GM23248 (cell line): ENCODE results near the gene DBI. TPM values are rescaled to one million over a fixed set of nuclear protein-coding genes. Genes with fewer than 3 reads are reported as not detected.

Experiments
- DNase-seq: peaks from one replicate; pipeline ENCODE4 v3.0.0-alpha.2; 2015
- H2AFZ ChIP-seq: fragments of 200-600 bp; sonication (generic); 2 replicates; pipeline ENCODE4 v1.6.1; 2016; ENCODE audit warnings: antibody characterized with exemption
- H3F3A ChIP-seq: fragments of 200-600 bp; sonication (generic); 2 replicates; pipeline ENCODE4 v1.6.1; 2016; ENCODE audit warnings: mild to moderate bottlenecking, antibody characterized with exemption, mixed run types; ENCODE audit not compliant: insufficient read depth
- H3K27ac ChIP-seq: fragments of 200-600 bp; sonication (generic); 2 replicates; pipeline ENCODE4 v1.5.1; 2016; ENCODE audit warnings: mild to moderate bottlenecking
- H3K27me3 ChIP-seq: fragments of 200-600 bp; sonication (generic); replicated peaks from 2 replicates; pipeline ENCODE4 v1.6.1; 2016; ENCODE audit warnings: mild to moderate bottlenecking; ENCODE audit not compliant: insufficient read depth
- H3K36me3 ChIP-seq: fragments of 200-600 bp; sonication (generic); 2 replicates; pipeline ENCODE4 v1.6.1; 2016; ENCODE audit warnings: low read depth, mild to moderate bottlenecking
- H3K4me1 ChIP-seq: fragments of 200-600 bp; sonication (generic); 2 replicates; pipeline ENCODE4 v1.6.1; 2016; ENCODE audit warnings: mild to moderate bottlenecking; ENCODE audit not compliant: insufficient read depth
- H3K4me2 ChIP-seq: fragments of 200-600 bp; sonication (generic); one replicate; pipeline ENCODE4 v1.6.1; 2016; ENCODE audit warnings: mild to moderate bottlenecking; ENCODE audit not compliant: unreplicated experiment
- H3K4me3 ChIP-seq: fragments of 200-600 bp; sonication (generic); 2 replicates; pipeline ENCODE4 v1.5.1; 2016; ENCODE audit warnings: mild to moderate bottlenecking
- H3K79me2 ChIP-seq: fragments of 200-600 bp; sonication (generic); 2 replicates; pipeline ENCODE4 v1.6.1; 2016; ENCODE audit warnings: mild to moderate bottlenecking; ENCODE audit not compliant: insufficient read depth
- H3K9ac ChIP-seq: fragments of 200-600 bp; sonication (generic); 2 replicates; pipeline ENCODE4 v1.6.1; 2016; ENCODE audit warnings: mild to moderate bottlenecking
- H3K9me2 ChIP-seq: fragments of 200-600 bp; sonication (generic); 2 replicates; pipeline ENCODE4 v1.6.1; 2016; ENCODE audit warnings: mixed run types, mild to moderate bottlenecking, moderate library complexity; ENCODE audit not compliant: insufficient read depth
- H3K9me3 ChIP-seq: fragments of 200-600 bp; sonication (generic); one replicate; pipeline ENCODE4 v1.6.1; 2017; ENCODE audit warnings: low read depth
- H4K20me1 ChIP-seq: fragments of 200-600 bp; sonication (generic); 2 replicates; pipeline ENCODE4 v1.6.0; 2016; ENCODE audit not compliant: insufficient read depth
- EZH2 ChIP-seq: fragments of 200-600 bp; sonication (generic); IDR thresholded peaks from 2 replicates; pipeline ENCODE4 v1.6.1; 2018; ENCODE audit warnings: antibody characterized with exemption, mild to moderate bottlenecking; ENCODE audit not compliant: insufficient read depth, poor library complexity, severe bottlenecking
- EZH2phosphoT487 ChIP-seq: fragments of 200-600 bp; sonication (generic); IDR thresholded peaks from 2 replicates; pipeline ENCODE4 v1.6.1; 2018; ENCODE audit warnings: antibody characterized with exemption, moderate library complexity, mild to moderate bottlenecking, low read depth; ENCODE audit not compliant: insufficient read depth
- WGBS, 2 experiments: methylation state at CpG; one replicate each; pipeline ENCODE4 v1.1.6; 2015 to 2017; ENCODE audit warnings: low lambda C conversion rate in 2 of 2, low coverage in 1 of 2; ENCODE audit errors: missing lambda C conversion rate in 2 of 2; 5-methylcytosine and 5-hydroxymethylcytosine counted together
- in situ Hi-C: fragments of 300-500 bp; cut with MboI; formaldehyde crosslinking; loops from 2 replicates; pipeline ENCODE4 v1.15.0; 2020
- polyA plus RNA-seq: library from polyadenylated mRNA; unstranded; fragments of >200 nt; fragmentation: Nextera tagmentation; extraction: Ambion mirVana; gene quantifications from 2 replicates; pipeline ENCODE4 v1.2.1, GENCODE V29; 2016
- total RNA-seq: library from RNA; depleted of rRNA; stranded (reverse); fragments of >200 nt; shearing (Covaris generic); gene quantifications from 2 replicates; pipeline ENCODE4 v1.2.3, GENCODE V29; 2014

The DBI gene
- total and polyA plus RNA-seq, 2 experiments from 2014 or later, result 41.6 to 199 TPM

GRCh38 chr2:119324685-119325270 is 42.0 kb upstream of the DBI start:
- H3K4me3 ChIP-seq, result no peak overlapping the region
- H3K4me1 ChIP-seq, result no peaks in the 10 kb centered on the region
- H3K36me3 ChIP-seq, result no peaks in the 10 kb centered on the region
- H3K9ac ChIP-seq, result no peak overlapping the region
- no peaks in the 10 kb centered on the region for H3F3A ChIP-seq
- DNase-seq, result no peak
- H3K79me2 ChIP-seq, result no peaks in the 10 kb centered on the region
- no peaks in the 10 kb centered on the region for H4K20me1 ChIP-seq
- no peak overlapping the region for H3K27ac ChIP-seq
- TF ChIP-seq EZH2phosphoT487, result no peak
- TF ChIP-seq EZH2, result no peak
- 78 to 87% methylated on average over 9 of the region's 9 CpGs for WGBS, 2 experiments
- H3K9me3 ChIP-seq, result no peaks in the 10 kb centered on the region
- no peak overlapping the region for H3K4me2 ChIP-seq
- no peak overlapping the region for H2AFZ ChIP-seq
- no peaks in the 10 kb centered on the region for H3K9me2 ChIP-seq
- in situ Hi-C loops, result no loop called here
- H3K27me3 ChIP-seq, result no peaks in the 10 kb centered on the region

- no peak for DNase-seq
- no peaks in the 10 kb centered on the region for H3K36me3 ChIP-seq
- no peaks in the 10 kb centered on the region for H3K9me2 ChIP-seq
- H2AFZ ChIP-seq, result no peak overlapping the region
- H3K79me2 ChIP-seq, result no peaks in the 10 kb centered on the region
- no peak overlapping the region for H3K27ac ChIP-seq
- H3K27me3 ChIP-seq, result no peaks in the 10 kb centered on the region
- H3K4me2 ChIP-seq, result no peak overlapping the region
- in situ Hi-C loops, result no loop called here
- no peak for TF ChIP-seq EZH2
- no peak for TF ChIP-seq EZH2phosphoT487
- H3K9ac ChIP-seq, result no peak overlapping the region
- 36 to 48% methylated on average over 1 of the region's 1 CpG for WGBS, 2 experiments
- no peaks in the 10 kb centered on the region for H4K20me1 ChIP-seq
- no peak overlapping the region for H3K4me3 ChIP-seq
- no peaks in the 10 kb centered on the region for H3K9me3 ChIP-seq
- no peaks in the 10 kb centered on the region for H3K4me1 ChIP-seq
- H3F3A ChIP-seq, result no peaks in the 10 kb centered on the region
Measured at GRCh38 chr2:119326938-119327337, 39.8 kb upstream of the DBI start.

GRCh38 chr2:119327431-119327830 is 39.3 kb upstream of the DBI start:
- Histone ChIP-seq H3K9ac (no peak overlapping the region), H3K27me3 (no peaks in the 10 kb centered on the region), H4K20me1 (no peaks in the 10 kb centered on the region), H3K9me2 (no peaks in the 10 kb centered on the region), H2AFZ (no peak overlapping the region), H3K79me2 (no peaks in the 10 kb centered on the region), H3K4me1 (no peaks in the 10 kb centered on the region), H3K9me3 (no peaks in the 10 kb centered on the region), H3F3A (no peaks in the 10 kb centered on the region), H3K27ac (no peak overlapping the region), H3K4me3 (no peak overlapping the region), H3K4me2 (no peak overlapping the region), H3K36me3 (no peaks in the 10 kb centered on the region)
- TF ChIP-seq EZH2 (no peak), EZH2phosphoT487 (no peak)
- no peak for DNase-seq
- 76 to 82% methylated on average over 6 of the region's 6 CpGs for whole genome bisulfite sequencing, 2 experiments
- in situ Hi-C loops, result no loop called here

DNA sequence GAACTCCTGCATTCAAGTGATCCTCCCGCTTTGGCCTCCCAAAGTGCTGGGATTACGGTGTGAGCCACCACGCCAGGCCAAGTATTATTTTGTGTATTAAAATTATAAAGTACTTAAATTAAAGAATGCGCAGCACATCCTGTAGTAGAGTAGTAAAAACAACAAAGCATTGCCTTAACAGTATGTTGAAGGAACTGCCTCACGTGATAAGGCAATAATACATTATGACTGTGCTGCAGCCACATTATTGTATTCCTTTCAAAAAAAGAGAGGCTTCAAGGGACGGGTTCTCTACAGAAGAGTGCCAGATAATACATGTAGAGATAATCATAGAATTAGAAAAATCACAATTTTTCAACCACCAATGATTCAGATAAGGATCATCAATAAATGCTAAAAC is 33.8 kb upstream of the DBI start:
- DNase-seq, result no peak
- Histone ChIP-seq H3K9ac (no peak overlapping the region), H3K27ac (no peak overlapping the region), H4K20me1 (no peaks in the 10 kb centered on the region), H3K4me3 (no peak overlapping the region), H3K4me2 (no peak overlapping the region), H3K4me1 (no peaks in the 10 kb centered on the region), H3K27me3 (no peaks in the 10 kb centered on the region), H2AFZ (no peak overlapping the region), H3K36me3 (no peaks in the 10 kb centered on the region), H3K9me3 (no peaks in the 10 kb centered on the region), H3F3A (no peaks in the 10 kb centered on the region), H3K79me2 (no peaks in the 10 kb centered on the region), H3K9me2 (no peaks in the 10 kb centered on the region)
- in situ Hi-C loops, result no loop called here
- no peak for TF ChIP-seq EZH2phosphoT487
- no peak for TF ChIP-seq EZH2
- WGBS, 2 experiments, result 89 to 92% methylated on average over 6 of the region's 6 CpGs

DNA sequence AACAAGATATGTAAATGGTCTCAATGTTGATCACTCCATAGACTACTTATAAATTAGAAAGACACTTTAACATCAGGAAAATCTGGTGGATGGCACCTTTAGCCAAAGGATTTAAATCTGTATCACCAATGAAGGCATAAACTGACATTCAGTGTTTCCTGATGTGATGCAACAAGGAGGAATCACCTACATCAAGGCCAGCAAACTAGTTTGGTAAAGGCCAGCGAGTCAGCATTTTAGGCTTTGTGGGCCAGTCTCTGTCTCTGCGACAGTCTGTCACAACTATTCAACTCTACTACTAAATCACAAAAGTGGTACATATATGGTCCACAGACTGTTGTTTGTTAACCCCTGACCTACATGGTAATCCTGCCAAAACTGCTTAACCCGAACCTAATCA is 33.4 kb upstream of the DBI start:
- no peak overlapping the region for H2AFZ ChIP-seq
- in situ Hi-C loops, result no loop called here
- H3K36me3 ChIP-seq, result no peaks in the 10 kb centered on the region
- 93 to 94% methylated on average over 3 of the region's 3 CpGs for WGBS, 2 experiments
- no peaks in the 10 kb centered on the region for H3K9me3 ChIP-seq
- H3K9me2 ChIP-seq, result no peaks in the 10 kb centered on the region
- H3K4me1 ChIP-seq, result no peaks in the 10 kb centered on the region
- no peak overlapping the region for H3K4me3 ChIP-seq
- H3K27me3 ChIP-seq, result no peaks in the 10 kb centered on the region
- H4K20me1 ChIP-seq, result no peaks in the 10 kb centered on the region
- no peak for TF ChIP-seq EZH2
- no peaks in the 10 kb centered on the region for H3K79me2 ChIP-seq
- no peak overlapping the region for H3K27ac ChIP-seq
- H3F3A ChIP-seq, result no peaks in the 10 kb centered on the region
- peak; percentile 30 for DNase-seq
- no peak overlapping the region for H3K9ac ChIP-seq
- H3K4me2 ChIP-seq, result no peak overlapping the region
